ENCODE measurements around the gene GABRA5. TPM values are rescaled to one million over a fixed set of nuclear protein-coding genes. Genes with fewer than 3 reads are reported as not detected.

The GABRA5 gene
- total RNA-seq, 1 experiment from 2014 or later = not detected

DNA sequence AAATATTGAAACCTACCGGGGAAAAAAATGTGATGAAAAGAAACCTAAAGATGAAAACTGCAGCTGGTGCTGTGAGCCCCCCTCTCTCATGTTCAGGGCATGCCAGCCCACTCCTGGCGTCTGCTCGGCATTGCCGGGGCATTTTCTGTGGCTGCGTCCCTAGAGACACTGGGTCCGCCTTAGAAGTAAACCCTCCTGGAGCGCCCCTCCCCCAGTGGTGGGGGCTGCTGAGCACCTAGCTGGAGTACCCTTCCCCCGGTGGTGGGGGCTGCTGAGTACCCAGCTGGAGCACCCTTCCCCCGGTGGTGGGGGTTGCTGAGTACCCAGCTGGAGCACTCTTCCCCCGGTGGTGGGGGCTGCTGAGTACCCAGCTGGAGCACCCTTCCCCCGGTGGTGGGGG lies 24.5 kb upstream of the GABRA5 start:
- intact Hi-C loops (cut with micrococcal nuclease; ENCODE audit: unreplicated experiment) = no loop called here
- BruUV-seq (replicated peaks) = no TSS peak
- Histone ChIP-seq H3K79me2 (ENCODE audit: low read depth) (no peaks in the 10 kb centered on the region), H3K4me2 (no peak overlapping the region), H2AFZ (no peak overlapping the region), H3K27ac (no peak overlapping the region), H3K9me3 (ENCODE audit: insufficient read depth, low read depth) (no peaks in the 10 kb centered on the region), H4K20me1 (ENCODE audit: insufficient read depth) (no peaks in the 10 kb centered on the region), H3K27me3 (ENCODE audit: insufficient read depth, low read depth) (peaks cover 6% of the 10 kb centered on the region; the same call in 1 of the 2 replicates), H3K4me3 (no peak overlapping the region), H3K36me3 (ENCODE audit: low read depth) (no peaks in the 10 kb centered on the region), H3K4me1 (replicated peaks; ENCODE audit: insufficient read depth) (no peaks in the 10 kb centered on the region), H3K9me2 (ENCODE audit: insufficient read depth) (no peaks in the 10 kb centered on the region), H3F3A (ENCODE audit: insufficient read depth, low read depth) (no peaks in the 10 kb centered on the region)
- ChIA-PET CTCF (no interaction called here), POLR2A (ENCODE audit: unreplicated experiment) (no interaction called here)
- TF ChIP-seq EZH2 (IDR thresholded peaks at IDR 0.05; ENCODE audit: low read depth) = no peak
- TF ChIP-seq, protein P1, sequence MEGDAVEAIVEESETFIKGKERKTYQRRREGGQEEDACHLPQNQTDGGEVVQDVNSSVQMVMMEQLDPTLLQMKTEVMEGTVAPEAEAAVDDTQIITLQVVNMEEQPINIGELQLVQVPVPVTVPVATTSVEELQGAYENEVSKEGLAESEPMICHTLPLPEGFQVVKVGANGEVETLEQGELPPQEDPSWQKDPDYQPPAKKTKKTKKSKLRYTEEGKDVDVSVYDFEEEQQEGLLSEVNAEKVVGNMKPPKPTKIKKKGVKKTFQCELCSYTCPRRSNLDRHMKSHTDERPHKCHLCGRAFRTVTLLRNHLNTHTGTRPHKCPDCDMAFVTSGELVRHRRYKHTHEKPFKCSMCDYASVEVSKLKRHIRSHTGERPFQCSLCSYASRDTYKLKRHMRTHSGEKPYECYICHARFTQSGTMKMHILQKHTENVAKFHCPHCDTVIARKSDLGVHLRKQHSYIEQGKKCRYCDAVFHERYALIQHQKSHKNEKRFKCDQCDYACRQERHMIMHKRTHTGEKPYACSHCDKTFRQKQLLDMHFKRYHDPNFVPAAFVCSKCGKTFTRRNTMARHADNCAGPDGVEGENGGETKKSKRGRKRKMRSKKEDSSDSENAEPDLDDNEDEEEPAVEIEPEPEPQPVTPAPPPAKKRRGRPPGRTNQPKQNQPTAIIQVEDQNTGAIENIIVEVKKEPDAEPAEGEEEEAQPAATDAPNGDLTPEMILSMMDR (conservative IDR thresholded peaks at IDR 0.05) = no peak
- DNase-seq = no peak

DNA sequence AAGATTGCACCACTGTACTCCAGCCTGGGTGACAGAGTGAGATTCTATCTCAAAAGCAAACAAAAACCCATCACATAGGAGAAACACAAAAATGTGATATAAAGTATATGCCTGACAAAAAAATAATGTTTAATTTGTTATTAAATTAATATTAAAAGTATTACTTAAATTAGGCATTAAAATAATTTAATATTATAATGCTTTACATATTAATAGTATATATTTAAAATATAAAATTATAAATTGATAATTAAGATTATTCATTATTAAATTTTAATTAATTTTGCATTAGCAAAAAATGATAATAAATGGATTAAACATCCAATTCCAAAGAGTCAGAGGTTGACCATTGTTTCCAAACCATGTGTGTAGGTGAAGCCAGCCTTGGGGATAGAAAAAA lies 22.0 kb upstream of the GABRA5 start:
- no peak for TF ChIP-seq EZH2 (IDR thresholded peaks at IDR 0.05; ENCODE audit: low read depth)
- TF ChIP-seq, protein P1 (conservative IDR thresholded peaks at IDR 0.05) = no peak
- Histone ChIP-seq H3F3A (ENCODE audit: insufficient read depth, low read depth) (no peaks in the 10 kb centered on the region), H3K79me2 (ENCODE audit: low read depth) (no peaks in the 10 kb centered on the region), H4K20me1 (ENCODE audit: insufficient read depth) (no peaks in the 10 kb centered on the region), H3K36me3 (ENCODE audit: low read depth) (no peaks in the 10 kb centered on the region), H3K9me2 (ENCODE audit: insufficient read depth) (no peaks in the 10 kb centered on the region), H3K4me3 (no peak overlapping the region), H3K27ac (no peak overlapping the region), H3K9me3 (ENCODE audit: insufficient read depth, low read depth) (no peaks in the 10 kb centered on the region), H3K4me1 (replicated peaks; ENCODE audit: insufficient read depth) (no peaks in the 10 kb centered on the region), H2AFZ (no peak overlapping the region), H3K27me3 (ENCODE audit: insufficient read depth, low read depth) (peaks cover 6% of the 10 kb centered on the region; the same call in 1 of the 2 replicates), H3K4me2 (no peak overlapping the region)
- no peak for DNase-seq
- no TSS peak for BruUV-seq (replicated peaks)
- CTCF ChIA-PET = no interaction called here
- POLR2A ChIA-PET (ENCODE audit: unreplicated experiment) = no interaction called here
- intact Hi-C loops (cut with micrococcal nuclease; ENCODE audit: unreplicated experiment) = no loop called here

DNA sequence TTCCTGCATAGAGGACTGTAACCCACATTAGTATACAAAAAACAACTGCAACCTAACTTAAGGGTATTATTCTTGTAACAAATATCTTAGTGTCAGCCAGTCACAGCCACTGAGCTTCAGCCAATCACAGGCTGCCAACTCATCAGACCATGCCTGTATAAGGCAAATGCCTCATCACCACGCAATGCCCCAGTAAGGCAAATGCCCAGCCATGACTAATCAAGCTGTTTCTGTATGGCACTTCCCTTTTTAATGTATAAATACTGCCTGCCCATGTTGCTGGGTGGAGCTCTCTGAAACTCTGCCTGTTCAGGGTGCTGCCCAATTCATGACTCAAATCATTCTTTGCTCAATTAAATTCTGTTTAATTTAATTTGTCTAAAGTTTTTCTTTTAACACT lies 18.4 kb upstream of the GABRA5 start:
- ChIA-PET CTCF (no interaction called here), POLR2A (ENCODE audit: unreplicated experiment) (no interaction called here)
- intact Hi-C loops (cut with micrococcal nuclease; ENCODE audit: unreplicated experiment) = no loop called here
- no peak overlapping the region for H3K27ac ChIP-seq
- no peaks in the 10 kb centered on the region for H4K20me1 ChIP-seq (ENCODE audit: insufficient read depth)
- no peak overlapping the region for H2AFZ ChIP-seq
- BruUV-seq (replicated peaks) = no TSS peak
- H3K4me2 ChIP-seq = no peak overlapping the region
- no peaks in the 10 kb centered on the region for H3F3A ChIP-seq (ENCODE audit: insufficient read depth, low read depth)
- H3K36me3 ChIP-seq (ENCODE audit: low read depth) = no peaks in the 10 kb centered on the region
- TF ChIP-seq, protein P1 (conservative IDR thresholded peaks at IDR 0.05) = no peak
- no peak for TF ChIP-seq EZH2 (IDR thresholded peaks at IDR 0.05; ENCODE audit: low read depth)
- H3K9me2 ChIP-seq (ENCODE audit: insufficient read depth) = no peaks in the 10 kb centered on the region
- no peaks in the 10 kb centered on the region for H3K9me3 ChIP-seq (ENCODE audit: insufficient read depth, low read depth)
- H3K27me3 ChIP-seq (ENCODE audit: insufficient read depth, low read depth) = no peaks in the 10 kb centered on the region
- H3K4me3 ChIP-seq = no peak overlapping the region
- no peaks in the 10 kb centered on the region for H3K4me1 ChIP-seq (replicated peaks; ENCODE audit: insufficient read depth)
- no peak for DNase-seq
- H3K79me2 ChIP-seq (ENCODE audit: low read depth) = no peaks in the 10 kb centered on the region
